ENCODE results near the gene C1orf185.
"Not testable (repeated sequence)": the region's sequence is repeated elsewhere in the genome, so short reads cannot be mapped to it uniquely, and the experiment has no call there.

C1orf185 gene

GRCh38 chr1:51156752-51157151 lies 54.7 kb downstream of the C1orf185 start:
- TF ChIP-seq CTCF (IDR thresholded peaks at IDR 0.05; ENCODE audit: low read depth, low read length, missing control alignments): no peak
- no peak overlapping the region for H3K4me3 ChIP-seq (ENCODE audit: low read depth, low read length)
- in situ Hi-C loops (cut with HindIII; ENCODE audit: low sequenced_read_pairs): no loop called here
- no peak for DNase-seq (ENCODE audit: low read depth)

- in situ Hi-C loops (cut with HindIII; ENCODE audit: low sequenced_read_pairs): no loop called here
- H3K4me3 ChIP-seq (ENCODE audit: low read depth, low read length): no peak overlapping the region
- TF ChIP-seq CTCF (IDR thresholded peaks at IDR 0.05; ENCODE audit: low read depth, low read length, missing control alignments): no peak
- no peak for DNase-seq (ENCODE audit: low read depth)
Observed at GRCh38 chr1:51157395-51157794, 55.4 kb downstream of the C1orf185 start.

- no peak for DNase-seq (ENCODE audit: low read depth)
- H3K4me3 ChIP-seq (ENCODE audit: low read depth, low read length): no peak overlapping the region
- in situ Hi-C loops (cut with HindIII; ENCODE audit: low sequenced_read_pairs): no loop called here
- no peak for TF ChIP-seq CTCF (IDR thresholded peaks at IDR 0.05; ENCODE audit: low read depth, low read length, missing control alignments)
Observed at GRCh38 chr1:51158263-51158662, 56.2 kb downstream of the C1orf185 start.

GRCh38 chr1:51162560-51162959 lies 60.5 kb downstream of the C1orf185 start:
- H3K4me3 ChIP-seq (ENCODE audit: low read depth, low read length); in situ Hi-C loops (cut with HindIII; ENCODE audit: low sequenced_read_pairs); DNase-seq (ENCODE audit: low read depth): not testable (repeated sequence)

- TF ChIP-seq CTCF (IDR thresholded peaks at IDR 0.05; ENCODE audit: low read depth, low read length, missing control alignments): no peak
- H3K4me3 ChIP-seq (ENCODE audit: low read depth, low read length): no peak overlapping the region
- DNase-seq (ENCODE audit: low read depth): no peak
- in situ Hi-C loops (cut with HindIII; ENCODE audit: low sequenced_read_pairs): no loop called here
Observed at GRCh38 chr1:51165540-51165939, 63.5 kb downstream of the C1orf185 start.

GRCh38 chr1:51168266-51168845 lies 66.3 kb downstream of the C1orf185 start:
- in situ Hi-C loops (cut with HindIII; ENCODE audit: low sequenced_read_pairs): no loop called here
- DNase-seq (ENCODE audit: low read depth): no peak
- no peak overlapping the region for H3K4me3 ChIP-seq (ENCODE audit: low read depth, low read length)
- no peak for TF ChIP-seq CTCF (IDR thresholded peaks at IDR 0.05; ENCODE audit: low read depth, low read length, missing control alignments)

- DNase-seq (ENCODE audit: low read depth): no peak
- in situ Hi-C loops (cut with HindIII; ENCODE audit: low sequenced_read_pairs): no loop called here
- no peak for TF ChIP-seq CTCF (IDR thresholded peaks at IDR 0.05; ENCODE audit: low read depth, low read length, missing control alignments)
- no peak overlapping the region for H3K4me3 ChIP-seq (ENCODE audit: low read depth, low read length)
Observed at GRCh38 chr1:51168936-51169335, 66.9 kb downstream of the C1orf185 start.

All from astrocyte of the cerebellum (primary cell).